Measurements from ENCODE around the gene CLK2.

DNA sequence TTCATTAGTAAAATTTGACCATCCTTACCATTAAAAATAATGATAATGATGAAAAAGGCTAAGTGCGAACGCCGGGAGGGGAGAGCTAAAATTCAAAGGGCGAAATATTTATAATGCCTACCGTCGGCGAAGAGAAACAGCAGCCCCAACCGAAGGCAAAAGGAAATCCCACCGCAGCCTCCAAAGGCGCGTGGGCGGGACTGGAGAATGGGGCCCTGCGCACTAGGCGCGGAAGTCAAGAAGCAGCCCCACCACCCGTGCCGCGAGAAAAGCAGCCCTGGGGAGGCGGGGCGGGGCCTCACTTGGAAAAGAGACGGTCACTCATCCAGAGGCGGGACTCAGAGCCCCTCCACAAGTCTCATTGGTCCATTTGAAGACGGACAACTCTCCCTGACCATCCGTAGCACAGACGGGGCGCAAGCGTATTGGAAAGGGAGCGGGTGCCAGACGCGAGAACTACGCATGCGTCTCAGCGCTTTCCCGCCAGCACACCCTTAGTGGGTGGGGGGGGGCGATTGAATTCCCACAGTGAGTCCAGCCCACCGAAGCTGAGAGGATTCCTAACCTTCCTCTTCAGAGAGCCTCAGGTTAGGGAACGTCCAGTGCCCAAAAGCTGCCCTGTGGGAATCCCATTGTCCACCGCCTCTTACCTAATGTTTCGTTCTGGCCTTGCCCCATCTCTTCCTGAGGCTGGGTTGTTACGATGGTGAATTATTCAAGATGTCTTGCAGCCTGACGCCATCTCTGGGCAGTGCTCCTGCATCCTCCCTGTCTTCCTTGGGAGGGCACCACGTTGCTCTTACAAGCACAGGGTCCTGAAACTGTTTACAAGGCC, 45.8 kb downstream of the CLK2 start:
- TF ChIP-seq, protein P1, sequence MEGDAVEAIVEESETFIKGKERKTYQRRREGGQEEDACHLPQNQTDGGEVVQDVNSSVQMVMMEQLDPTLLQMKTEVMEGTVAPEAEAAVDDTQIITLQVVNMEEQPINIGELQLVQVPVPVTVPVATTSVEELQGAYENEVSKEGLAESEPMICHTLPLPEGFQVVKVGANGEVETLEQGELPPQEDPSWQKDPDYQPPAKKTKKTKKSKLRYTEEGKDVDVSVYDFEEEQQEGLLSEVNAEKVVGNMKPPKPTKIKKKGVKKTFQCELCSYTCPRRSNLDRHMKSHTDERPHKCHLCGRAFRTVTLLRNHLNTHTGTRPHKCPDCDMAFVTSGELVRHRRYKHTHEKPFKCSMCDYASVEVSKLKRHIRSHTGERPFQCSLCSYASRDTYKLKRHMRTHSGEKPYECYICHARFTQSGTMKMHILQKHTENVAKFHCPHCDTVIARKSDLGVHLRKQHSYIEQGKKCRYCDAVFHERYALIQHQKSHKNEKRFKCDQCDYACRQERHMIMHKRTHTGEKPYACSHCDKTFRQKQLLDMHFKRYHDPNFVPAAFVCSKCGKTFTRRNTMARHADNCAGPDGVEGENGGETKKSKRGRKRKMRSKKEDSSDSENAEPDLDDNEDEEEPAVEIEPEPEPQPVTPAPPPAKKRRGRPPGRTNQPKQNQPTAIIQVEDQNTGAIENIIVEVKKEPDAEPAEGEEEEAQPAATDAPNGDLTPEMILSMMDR (IDR thresholded peaks at IDR 0.05; ENCODE audit: low read depth, low read length, missing input control): peak; percentile 14
- TF ChIP-seq, protein P2, sequence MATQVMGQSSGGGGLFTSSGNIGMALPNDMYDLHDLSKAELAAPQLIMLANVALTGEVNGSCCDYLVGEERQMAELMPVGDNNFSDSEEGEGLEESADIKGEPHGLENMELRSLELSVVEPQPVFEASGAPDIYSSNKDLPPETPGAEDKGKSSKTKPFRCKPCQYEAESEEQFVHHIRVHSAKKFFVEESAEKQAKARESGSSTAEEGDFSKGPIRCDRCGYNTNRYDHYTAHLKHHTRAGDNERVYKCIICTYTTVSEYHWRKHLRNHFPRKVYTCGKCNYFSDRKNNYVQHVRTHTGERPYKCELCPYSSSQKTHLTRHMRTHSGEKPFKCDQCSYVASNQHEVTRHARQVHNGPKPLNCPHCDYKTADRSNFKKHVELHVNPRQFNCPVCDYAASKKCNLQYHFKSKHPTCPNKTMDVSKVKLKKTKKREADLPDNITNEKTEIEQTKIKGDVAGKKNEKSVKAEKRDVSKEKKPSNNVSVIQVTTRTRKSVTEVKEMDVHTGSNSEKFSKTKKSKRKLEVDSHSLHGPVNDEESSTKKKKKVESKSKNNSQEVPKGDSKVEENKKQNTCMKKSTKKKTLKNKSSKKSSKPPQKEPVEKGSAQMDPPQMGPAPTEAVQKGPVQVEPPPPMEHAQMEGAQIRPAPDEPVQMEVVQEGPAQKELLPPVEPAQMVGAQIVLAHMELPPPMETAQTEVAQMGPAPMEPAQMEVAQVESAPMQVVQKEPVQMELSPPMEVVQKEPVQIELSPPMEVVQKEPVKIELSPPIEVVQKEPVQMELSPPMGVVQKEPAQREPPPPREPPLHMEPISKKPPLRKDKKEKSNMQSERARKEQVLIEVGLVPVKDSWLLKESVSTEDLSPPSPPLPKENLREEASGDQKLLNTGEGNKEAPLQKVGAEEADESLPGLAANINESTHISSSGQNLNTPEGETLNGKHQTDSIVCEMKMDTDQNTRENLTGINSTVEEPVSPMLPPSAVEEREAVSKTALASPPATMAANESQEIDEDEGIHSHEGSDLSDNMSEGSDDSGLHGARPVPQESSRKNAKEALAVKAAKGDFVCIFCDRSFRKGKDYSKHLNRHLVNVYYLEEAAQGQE (IDR thresholded peaks at IDR 0.05): peak; percentile 57
- no peak for TF ChIP-seq RXRA (IDR thresholded peaks at IDR 0.05)
- TF ChIP-seq, protein P3, sequence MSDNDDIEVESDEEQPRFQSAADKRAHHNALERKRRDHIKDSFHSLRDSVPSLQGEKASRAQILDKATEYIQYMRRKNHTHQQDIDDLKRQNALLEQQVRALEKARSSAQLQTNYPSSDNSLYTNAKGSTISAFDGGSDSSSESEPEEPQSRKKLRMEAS (IDR thresholded peaks at IDR 0.05): peak; percentile 52
- TF ChIP-seq JUND (IDR thresholded peaks at IDR 0.05): no peak
- peak; percentile 84 for TF ChIP-seq SP1 (IDR thresholded peaks at IDR 0.05)
- no peak for TF ChIP-seq TAF1 (conservative IDR thresholded peaks at IDR 0.05)
- TF ChIP-seq, protein P4, sequence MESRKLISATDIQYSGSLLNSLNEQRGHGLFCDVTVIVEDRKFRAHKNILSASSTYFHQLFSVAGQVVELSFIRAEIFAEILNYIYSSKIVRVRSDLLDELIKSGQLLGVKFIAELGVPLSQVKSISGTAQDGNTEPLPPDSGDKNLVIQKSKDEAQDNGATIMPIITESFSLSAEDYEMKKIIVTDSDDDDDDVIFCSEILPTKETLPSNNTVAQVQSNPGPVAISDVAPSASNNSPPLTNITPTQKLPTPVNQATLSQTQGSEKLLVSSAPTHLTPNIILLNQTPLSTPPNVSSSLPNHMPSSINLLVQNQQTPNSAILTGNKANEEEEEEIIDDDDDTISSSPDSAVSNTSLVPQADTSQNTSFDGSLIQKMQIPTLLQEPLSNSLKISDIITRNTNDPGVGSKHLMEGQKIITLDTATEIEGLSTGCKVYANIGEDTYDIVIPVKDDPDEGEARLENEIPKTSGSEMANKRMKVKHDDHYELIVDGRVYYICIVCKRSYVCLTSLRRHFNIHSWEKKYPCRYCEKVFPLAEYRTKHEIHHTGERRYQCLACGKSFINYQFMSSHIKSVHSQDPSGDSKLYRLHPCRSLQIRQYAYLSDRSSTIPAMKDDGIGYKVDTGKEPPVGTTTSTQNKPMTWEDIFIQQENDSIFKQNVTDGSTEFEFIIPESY (IDR thresholded peaks at IDR 0.05): no peak
- TF ChIP-seq EGR1 (IDR thresholded peaks at IDR 0.05; ENCODE audit: low read depth in 2 of 2): peak in 1 of 2 donors; percentile 83
- TF ChIP-seq, protein P5, sequence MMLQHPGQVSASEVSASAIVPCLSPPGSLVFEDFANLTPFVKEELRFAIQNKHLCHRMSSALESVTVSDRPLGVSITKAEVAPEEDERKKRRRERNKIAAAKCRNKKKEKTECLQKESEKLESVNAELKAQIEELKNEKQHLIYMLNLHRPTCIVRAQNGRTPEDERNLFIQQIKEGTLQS (IDR thresholded peaks at IDR 0.05): no peak
- TF ChIP-seq YY1 (IDR thresholded peaks at IDR 0.05): peak; percentile 77
- TF ChIP-seq RAD21 (IDR thresholded peaks at IDR 0.05): no peak
